ENCODE measurements around the gene MROH8.

DNA sequence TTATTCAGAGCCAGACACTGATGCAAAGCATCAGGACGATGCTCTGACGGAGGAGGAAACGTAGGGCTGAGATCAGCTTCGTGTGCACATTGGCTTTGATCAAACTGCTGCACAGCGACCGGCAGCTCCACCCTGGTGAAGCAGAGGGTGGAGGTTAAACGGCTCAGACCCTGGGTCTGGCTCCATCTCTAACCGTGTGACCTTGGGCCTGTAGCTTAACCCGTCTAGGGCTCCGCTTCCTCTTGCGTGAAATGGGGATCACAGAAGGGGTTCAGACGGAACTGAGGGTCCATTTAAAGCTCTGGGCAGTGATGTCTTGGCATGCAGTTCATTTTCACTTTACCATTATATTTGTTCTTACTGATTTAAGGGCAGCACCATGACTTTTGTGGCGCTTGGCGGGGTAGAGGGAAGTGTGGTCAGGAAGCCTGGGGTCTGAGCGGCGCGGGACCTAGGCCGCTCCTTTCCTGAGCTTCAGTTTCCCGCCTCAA, 84.2 kb downstream of the MROH8 start:
- TF ChIP-seq, protein P1, sequence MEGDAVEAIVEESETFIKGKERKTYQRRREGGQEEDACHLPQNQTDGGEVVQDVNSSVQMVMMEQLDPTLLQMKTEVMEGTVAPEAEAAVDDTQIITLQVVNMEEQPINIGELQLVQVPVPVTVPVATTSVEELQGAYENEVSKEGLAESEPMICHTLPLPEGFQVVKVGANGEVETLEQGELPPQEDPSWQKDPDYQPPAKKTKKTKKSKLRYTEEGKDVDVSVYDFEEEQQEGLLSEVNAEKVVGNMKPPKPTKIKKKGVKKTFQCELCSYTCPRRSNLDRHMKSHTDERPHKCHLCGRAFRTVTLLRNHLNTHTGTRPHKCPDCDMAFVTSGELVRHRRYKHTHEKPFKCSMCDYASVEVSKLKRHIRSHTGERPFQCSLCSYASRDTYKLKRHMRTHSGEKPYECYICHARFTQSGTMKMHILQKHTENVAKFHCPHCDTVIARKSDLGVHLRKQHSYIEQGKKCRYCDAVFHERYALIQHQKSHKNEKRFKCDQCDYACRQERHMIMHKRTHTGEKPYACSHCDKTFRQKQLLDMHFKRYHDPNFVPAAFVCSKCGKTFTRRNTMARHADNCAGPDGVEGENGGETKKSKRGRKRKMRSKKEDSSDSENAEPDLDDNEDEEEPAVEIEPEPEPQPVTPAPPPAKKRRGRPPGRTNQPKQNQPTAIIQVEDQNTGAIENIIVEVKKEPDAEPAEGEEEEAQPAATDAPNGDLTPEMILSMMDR (IDR thresholded peaks at IDR 0.05; ENCODE audit: poor library complexity): no peak
- TF ChIP-seq EZH2 (IDR thresholded peaks at IDR 0.05; ENCODE audit: borderline replicate concordance): no peak
- no peak for TF ChIP-seq EZH2phosphoT487 (IDR thresholded peaks at IDR 0.05; ENCODE audit: low read depth, severe bottlenecking, unreplicated experiment)
